GM18508 (cell line): ENCODE data around the gene PDGFRA.
"Not testable (repeated sequence)": the region's sequence is repeated elsewhere in the genome, so short reads cannot be mapped to it uniquely, and the experiment has no call there.

Experiments
- ATAC-seq: cut with Tn5 transposase; IDR thresholded peaks from one replicate; pipeline ENCODE4 v1.9.1; 2021; ENCODE audit warnings: moderate number of reproducible peaks; ENCODE audit not compliant: insufficient read depth, unreplicated experiment

The PDGFRA gene

DNA sequence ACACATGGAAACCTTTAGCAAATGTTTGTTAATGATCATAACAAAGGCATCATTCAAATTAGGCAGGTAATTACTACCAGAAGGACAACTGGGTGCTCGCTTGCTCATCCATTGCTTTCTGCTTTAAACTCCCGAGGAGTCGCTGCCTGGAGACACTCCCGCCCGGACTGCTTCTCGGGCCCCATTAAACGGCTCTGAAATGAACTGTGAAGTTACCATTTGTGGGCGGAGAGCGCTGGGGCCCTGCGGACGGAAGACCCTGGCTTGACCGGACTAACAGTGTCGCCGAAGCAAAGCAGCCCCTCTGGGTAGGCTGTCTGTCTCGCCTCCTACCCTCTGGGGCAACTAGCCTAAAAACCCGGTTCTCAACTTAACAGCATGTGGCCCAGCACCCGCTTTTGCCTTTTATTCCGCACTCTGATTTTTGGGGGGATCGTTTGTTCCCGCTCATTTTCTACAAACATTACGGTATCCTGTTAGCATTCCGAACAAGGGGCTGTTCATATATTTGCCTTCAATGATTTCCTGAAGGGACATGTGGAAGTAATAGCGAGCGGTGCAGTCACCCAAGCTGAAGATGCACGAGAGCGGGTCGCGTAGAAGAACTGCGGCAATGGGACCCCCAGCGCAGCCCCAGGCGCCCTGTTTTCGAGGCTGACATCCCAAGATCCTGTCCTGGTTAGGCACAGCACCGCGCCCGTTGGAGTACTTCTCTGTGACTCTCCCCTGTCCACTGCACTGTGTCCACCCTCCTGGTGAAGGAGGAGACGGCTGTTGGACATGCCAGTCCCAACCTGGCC lies 1.6 kb upstream of the PDGFRA start:
- no peak for ATAC-seq

DNA sequence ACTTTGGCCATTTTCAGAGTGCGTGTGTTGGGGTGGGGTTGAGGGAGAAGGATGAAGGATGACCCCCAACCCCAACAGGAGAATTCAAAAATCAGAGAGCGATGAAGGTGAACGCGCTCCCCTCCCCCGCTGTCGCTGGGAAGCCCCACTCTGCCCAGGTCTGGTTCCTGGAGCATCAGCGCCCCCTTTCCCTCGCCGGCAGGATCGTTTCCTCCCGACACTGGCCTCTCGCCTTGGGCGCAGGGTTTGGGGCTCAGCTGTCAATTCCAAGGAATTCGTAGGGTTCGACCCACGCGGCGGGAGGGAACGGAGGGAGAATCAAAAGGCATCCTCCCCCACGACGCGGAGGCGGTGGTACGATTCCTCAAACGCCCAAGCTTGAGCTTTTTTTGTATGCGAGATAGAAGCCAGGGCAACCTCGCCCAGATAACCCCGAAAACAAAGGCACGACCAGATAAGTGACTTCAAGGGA lies 1.0 kb upstream of the PDGFRA start:
- ATAC-seq, result no peak

DNA sequence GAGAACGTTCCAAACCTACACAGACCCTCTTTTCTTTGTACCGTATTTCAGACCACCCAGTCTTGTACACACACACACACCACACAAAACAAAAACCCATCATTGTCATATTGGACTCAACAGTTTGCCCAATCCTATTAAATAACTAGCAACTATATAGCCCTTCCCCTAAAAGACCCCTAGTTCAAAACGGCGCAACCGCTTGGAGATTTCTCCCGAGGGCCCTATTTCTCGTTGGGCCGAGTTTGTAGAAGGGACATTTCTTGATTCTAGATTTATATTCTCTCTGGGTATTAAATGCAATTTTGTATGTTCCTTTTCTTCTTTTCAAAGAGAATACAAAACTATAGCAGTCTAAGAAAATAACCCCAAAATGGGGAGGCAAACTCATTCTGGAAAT lies 547 bp upstream of the PDGFRA start:
- ATAC-seq, result no peak

DNA sequence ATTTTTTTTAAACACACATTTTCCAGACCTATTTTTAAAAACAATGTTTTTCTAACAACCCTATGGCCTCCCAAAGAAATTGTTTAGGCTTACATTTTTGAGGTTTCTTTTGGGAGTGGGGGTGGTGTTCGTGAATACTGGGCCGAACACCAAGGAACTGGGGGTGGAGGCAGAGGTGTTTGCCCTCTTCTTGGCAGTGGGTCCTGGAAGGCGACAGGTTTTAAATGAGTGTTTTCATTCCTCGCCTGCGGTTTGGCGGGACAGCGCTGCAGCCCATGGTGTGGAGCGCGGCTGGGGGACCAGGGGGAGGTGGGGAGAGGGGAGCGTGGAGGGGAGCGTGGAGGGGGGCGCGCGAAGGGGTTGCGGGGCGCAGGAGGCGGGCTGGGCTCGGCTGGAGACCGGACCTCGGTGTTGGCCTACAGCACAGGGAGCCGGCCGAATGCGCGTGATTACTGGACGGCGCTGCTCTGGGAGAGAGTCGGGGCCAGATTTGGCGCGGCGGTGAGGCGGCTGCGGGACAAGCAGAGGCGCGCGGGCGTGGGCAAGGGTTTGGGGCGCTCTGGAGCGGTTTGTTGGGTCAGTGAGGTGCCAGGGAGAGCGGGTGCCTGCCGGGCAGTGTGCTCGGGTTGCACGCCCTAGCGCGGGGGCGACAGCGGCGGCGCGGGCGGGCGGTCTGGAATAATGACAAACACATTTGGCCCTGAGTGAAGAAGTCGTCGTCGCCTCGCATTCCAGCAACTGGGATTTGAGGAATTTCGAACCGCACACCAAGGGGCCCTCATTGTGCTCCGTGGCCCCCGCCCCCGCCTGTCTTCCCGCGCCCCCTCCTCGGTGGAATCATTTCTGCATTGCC lies 764 bp downstream of the PDGFRA start:
- ATAC-seq, result no peak

DNA sequence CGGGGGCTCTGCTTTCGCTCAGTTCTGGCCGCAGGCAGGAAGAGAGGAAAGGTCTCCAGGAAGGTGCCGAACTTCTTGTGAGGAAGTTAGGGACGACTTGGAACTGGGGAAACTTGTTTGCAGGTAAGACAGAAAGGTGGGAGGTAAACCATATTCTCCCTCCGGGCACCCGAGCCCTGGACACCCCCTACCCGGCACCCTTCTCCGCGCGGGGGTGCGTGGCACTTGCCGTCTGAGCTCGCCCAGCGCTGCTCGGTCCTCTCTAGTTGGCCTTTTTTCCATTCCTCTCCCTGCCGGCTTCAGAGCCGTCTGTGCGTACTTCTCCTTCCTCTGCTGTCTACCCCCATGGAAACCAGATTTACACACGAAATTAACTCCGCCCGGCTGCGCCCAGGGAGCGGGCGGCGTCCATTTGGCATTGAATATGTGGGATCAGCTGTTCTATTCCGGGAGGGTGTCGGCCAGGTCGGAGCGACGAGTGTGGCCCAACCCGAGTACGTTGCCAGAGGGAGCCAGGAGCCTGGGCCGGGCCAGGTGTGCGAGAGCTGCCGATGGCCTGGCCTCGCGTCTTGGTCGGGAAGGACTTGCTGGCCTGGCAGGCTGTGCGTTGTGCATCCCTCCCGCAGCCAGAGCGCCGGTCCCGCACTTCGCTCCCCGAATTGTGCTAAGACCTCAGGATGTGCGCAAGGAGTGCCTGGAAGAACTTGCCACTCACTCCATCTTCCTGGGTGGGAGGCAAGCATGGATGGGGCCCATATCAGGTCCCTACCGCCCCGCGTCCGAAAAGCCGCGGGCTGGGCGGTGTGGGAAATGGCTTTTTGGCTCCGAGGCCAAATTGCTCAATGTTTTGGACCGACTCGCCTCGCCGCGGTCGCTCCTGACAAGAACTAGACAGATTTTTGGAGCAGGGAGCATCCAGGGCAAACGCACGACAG lies 1.7 kb downstream of the PDGFRA start:
- ATAC-seq, result no peak

DNA sequence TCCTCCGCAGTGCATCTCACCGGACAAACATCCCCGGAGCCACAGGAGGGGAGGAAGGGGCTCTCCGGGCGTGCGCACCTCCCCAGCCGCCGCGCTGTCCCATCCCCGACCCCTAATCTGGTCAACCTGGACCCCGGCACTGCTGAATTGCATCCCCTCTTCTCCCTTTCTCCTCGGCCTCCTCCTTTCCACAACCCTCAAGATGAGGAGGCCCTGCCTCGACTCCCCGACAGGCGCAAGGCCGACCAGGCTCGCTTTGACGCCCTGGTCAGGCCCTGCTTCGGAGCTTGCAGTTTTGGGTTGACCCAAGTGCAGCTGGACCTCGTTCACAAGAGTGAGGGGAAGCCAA lies 2.3 kb downstream of the PDGFRA start:
- ATAC-seq, result no peak

DNA sequence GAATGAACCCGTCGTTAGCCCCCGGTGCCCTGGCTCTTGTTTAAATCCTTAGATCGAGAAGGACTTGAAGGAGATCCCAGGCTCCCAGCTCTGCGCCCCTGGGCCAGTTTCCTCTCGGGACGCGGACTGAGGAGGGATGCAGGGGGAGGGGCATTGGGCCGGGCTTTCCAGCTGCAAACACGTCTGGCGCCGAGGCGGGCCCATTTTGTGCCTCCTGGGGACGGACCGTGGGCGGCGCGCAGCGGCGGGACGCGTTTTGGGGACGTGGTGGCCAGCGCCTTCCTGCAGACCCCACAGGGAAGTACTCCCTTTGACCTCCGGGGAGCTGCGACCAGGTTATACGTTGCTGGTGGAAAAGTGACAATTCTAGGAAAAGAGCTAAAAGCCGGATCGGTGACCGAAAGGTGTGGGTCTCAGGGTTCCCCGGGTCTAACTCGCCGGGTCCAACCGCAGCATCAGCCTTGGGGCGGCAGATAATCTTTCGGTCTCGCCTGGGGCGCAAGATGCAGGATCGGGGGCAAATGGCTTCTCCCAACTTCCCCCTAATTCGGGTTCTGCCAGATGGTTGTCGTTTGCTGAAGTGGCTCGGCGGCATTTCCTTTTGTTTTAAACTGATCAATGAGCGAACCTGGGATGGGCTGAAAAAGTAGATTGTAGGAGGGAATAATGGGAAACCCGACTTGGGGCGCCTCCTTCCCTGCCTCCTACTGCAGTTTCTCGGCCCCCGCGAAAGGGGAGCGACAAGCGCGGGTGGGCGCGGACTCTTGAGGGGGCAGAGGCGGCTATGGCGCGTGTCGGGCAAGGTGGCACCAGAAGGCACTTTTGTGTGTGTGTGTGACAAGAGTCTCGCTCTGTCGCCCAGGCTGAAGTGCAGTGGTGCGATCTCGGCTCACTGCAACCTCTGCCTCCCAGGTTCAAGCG lies 2.9 kb downstream of the PDGFRA start:
- no peak for ATAC-seq

DNA sequence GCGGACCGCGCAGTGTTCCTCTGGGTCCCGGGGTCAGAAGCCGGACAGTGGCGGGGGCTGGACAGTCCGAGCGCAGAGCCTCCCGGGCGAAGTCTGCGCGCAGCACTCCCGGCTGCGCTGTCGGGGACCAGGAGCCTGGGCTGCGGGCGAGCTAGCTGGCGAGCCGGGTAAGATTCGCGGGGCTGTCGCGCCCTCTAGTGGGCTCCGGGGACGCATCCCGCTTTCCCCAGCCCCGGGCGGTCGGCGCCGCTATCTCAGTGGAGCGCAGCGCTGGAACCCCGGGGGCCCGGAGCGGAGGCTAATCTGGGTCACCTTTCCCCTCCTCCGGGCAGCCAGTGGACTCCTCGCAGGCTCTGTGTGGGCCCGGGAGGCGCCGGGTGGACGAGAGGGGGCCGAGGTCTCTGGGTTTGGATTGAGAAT lies 4.2 kb downstream of the PDGFRA start:
- no peak for ATAC-seq

DNA sequence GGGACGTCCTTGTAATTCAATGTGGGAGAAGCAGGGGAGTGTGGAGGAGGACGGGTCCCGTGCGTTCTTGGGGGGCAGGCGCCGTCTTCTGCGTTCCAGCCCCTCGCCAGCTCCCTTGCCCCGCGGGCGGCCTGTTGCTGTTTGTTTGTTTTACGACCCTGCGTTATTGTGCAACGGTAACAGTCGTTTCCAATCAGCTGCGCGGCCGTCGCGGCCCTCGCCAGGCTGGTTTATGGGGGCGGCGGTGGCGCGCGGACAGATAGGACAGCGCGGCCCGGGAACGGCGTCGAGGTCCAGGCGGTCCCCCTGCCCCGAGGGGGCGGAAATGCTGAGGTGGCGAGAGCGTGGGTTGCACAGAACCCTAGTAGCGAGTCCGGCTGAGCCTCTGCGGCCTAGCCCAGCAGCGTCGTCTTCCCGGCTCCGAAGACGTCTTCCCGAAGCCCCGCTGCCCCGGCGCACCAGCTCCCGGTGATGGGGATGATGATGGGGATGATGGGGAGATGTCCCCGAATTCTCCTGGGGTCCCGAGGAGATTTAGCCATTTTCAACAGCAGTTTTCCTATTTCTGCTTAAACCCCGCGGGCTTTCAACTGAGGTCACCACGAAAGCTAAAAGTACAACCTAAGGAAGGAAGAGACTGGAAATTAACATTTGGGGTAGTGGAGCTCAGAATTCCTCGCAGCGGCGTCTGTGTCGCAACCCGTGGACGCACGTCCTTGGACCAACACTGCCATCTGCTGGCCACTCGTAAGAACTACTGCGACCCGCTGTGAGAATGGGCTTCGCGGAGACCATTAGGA lies 4.8 kb downstream of the PDGFRA start:
- ATAC-seq, result peak; percentile 74

DNA sequence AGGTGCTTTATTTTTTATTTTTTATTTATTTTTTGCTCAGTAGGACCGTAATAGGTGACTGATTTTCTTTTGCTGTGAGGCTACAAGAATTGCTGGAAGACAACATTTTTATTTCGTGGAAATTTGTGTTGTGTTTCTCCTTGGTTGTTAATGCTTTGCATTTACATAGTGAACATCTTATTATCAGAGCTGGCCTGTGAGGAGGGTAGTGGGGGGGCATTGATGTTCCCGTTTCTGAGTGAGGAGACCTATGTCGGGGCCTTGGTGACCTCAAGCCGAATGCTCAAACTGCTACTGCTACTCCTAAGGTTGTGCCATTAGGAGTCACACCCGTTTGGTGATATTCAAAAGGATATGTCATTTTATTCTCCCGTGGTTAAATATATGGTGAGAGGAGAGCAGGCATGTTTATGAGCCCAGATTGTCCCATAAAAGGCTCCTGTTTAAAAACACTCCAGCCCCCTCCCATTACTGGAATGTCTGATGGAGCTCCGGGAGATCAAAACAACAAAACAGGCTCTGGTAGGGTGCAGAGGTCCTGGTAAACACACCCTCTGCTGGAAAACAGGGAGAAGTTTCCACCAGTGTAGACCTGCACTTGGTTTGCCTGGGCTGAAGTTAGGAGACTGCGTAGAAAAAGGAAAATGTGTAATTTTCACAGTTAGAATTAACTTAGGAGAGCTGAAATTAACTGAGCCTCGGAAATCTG lies 5.6 kb downstream of the PDGFRA start:
- ATAC-seq, result peak; percentile 13

DNA sequence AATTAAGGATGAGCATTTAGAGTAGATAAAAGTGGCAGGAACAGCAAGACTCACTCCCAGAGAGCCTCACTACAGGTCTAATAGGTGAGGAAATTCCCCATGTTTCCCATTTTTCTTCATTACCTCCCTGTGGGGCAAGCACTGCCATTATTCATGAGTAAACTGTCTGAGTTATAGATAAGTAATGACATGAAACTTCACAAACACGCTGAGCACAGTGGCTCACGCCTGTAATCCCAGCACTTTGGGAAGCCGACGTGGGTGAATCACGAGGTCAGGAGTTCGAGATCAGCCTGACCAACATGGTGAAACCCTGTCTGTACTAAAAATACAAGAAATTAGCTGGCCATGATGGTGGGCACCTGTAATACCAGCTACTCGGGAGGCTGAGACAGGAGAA lies 7.2 kb downstream of the PDGFRA start:
- ATAC-seq, result not testable (repeated sequence)

DNA sequence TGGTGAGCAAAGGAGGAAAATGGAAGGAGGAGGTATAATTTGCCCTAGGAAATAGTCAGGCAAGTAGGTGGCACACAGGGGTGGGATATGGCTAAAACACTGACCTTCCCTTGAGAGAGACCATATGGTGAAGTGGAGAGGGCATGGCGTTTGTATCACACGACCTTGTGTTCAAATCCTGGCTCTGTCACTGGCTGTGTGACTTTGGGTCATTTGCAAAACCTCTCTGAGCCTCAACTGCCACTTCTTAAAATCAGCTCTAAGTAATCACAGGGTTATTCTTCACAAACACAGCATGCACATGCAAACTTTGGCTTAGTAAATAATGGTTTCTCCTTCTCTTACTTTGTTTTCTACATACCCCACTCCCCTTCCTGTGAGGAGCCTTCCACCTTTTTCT lies 8.7 kb downstream of the PDGFRA start:
- no peak for ATAC-seq

DNA sequence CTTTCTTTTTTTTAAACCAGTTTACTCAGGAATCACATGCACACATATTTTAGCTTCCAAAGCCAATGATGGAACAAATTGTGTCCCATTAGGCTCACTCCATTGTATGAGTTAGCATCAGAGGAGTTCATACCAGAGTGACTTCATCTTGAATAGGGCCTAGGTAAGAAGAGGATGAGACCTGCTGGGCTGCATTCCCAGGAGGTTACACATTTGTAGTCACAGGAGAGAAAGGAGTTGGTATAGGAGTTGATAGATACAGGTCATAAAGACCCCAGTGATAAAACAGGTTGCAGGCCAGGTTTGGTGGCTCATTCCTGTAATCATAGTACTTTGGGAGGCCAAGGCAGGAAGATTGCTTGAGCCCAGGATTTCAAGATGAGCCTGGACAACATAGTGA lies 9.3 kb downstream of the PDGFRA start:
- ATAC-seq, result no peak

DNA sequence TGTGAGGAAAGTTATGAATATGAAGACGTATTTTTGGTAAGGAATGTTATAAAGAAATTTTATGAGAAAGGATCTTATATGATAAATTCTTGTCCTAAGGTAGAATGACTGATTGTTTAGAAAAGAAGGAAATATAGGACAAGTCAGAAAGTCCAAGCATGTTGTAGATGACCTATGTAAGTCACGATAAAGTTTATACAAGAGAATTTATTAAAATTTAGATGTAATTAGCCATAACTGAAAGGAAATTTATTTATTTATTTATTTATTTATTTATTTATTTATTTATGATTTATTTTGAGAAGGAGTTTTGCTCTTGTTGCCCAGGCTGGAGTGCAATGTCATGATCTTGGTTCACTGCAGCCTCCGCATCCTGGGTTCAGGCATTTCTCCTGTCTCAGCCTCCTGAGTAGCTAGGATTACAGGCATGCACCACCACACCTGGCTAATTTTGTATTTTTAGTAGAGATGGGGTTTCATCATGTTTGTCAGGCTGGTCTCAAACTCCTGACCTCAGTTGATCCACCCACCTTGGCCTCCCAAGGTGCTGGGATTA lies 12.3 kb downstream of the PDGFRA start:
- ATAC-seq, result not testable (repeated sequence)

DNA sequence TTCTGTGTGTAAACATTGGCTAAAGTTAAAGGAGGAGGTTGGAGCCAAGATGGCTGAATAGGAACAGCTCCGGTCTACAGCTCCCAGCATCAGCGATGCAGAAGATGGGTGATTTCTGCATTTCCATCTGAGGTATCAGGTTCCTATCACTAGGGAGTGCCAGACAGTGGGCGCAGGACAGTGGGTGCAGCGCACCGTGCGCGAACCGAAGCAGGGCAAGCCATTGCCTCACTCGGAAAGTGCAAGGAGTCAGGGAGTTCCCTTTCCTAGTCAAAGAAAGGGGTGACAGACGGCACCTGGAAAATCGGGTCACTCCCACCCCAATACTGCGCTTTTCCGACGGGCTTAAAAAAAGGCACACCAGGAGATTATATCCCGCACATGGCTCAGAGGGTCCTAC lies 14.4 kb downstream of the PDGFRA start:
- not testable (repeated sequence) for ATAC-seq

DNA sequence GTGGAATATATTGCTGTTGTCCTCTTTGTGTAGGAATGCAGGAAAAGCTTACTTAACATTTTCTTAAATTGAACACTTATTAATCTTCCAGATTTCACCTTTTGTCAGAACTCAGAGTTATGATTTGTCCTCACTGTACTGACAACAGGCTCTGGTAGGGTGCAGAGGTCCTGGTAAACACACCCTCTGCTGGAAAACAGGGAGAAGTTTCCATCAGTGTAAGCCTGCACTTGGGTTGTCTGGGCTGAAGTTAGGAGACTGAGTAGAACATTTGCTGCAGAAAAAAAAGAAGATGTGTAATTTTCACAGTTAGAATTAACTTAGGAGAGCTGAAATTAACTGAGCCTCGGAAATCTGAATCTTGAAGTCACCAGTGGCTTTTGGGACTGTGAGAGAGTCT lies 23.2 kb downstream of the PDGFRA start:
- not testable (repeated sequence) for ATAC-seq

DNA sequence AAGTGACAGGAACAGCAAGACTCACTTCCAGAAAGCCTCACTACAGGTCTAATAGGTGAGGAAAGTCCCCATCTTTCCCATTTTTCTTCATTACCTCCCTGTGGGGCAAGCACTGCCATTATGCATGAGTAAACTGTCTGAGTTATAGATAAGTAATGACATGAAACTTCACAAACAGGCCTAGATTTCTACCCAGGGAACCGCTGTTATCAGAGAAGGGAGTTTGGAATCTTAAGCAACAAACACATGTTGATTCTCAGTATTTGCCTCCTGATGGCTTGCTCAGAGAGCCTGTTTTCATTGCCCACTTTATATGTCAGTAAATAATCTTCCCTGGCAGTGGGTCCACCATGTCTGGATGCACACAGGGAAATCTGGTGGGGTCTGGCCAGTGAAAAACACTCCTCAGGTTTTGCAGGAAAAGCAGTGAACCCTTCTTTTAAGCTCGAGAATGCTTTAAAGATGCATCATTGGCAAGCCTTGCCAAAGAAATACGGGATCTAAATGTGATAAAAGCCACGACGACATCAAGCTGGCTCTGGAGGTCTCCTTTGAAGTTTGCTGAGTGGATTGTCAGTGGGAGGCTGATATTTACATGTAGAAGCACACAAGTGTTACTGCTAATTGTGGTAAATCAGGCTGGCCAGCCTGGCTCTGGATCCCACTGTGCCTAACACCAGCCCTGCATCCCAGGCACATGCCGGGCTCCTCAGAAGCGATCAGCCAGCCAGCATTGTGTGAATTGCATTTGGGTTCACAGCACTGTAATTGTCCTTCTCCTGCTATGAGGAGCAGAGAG lies 25.2 kb downstream of the PDGFRA start:
- ATAC-seq, result no peak
